ENCODE data around the gene IL22RA2.

IL22RA2 gene

GRCh38 chr6:137173501-137173900 lies at the start of gene IL22RA2:
Gene IL22RA2 (minus strand): TSS chr6:137173644. CDS start chr6:137161749, 11,895 bp downstream.
- Histone ChIP-seq H3K27ac (no peak within 1 kb of the TSS), H3K4me3 (no peak within 1 kb of the TSS)
- TF ChIP-seq CTCF (IDR thresholded peaks at IDR 0.05), result no peak
- no peak for DNase-seq (ENCODE audit: low spot score)

- no peak for DNase-seq (ENCODE audit: low spot score)
- no peak overlapping the region for H3K4me3 ChIP-seq
- TF ChIP-seq CTCF (IDR thresholded peaks at IDR 0.05), result no peak
- peak overlapping the region; percentile 27 to 73 for H3K27ac ChIP-seq
These were observed 48.9 kb upstream of the IL22RA2 start for GRCh38 chr6:137222381-137222780.

- H3K27ac ChIP-seq, result peak overlapping the region; percentile 96 to 99
- no peak for DNase-seq (ENCODE audit: low spot score)
- no peak for TF ChIP-seq CTCF (IDR thresholded peaks at IDR 0.05)
- H3K4me3 ChIP-seq, result peak overlapping the region; percentile 93
These were observed 46.3 kb upstream of the IL22RA2 start for GRCh38 chr6:137219664-137220252.

GRCh38 chr6:137218917-137219663 lies 45.6 kb upstream of the IL22RA2 start, which contains the start of gene IFNGR1:
Gene IFNGR1 (minus strand): TSS chr6:137219385. CDS start chr6:137219327, 58 bp downstream.
- DNase-seq (ENCODE audit: low spot score), result peak; percentile 98
- H3K4me3 ChIP-seq, result peak within 1 kb of the TSS; percentile 93
- TF ChIP-seq CTCF (IDR thresholded peaks at IDR 0.05), result no peak
- peak within 1 kb of the TSS; percentile 96 to 99 for H3K27ac ChIP-seq

GRCh38 chr6:137218473-137218916 lies 45.1 kb upstream of the IL22RA2 start:
- DNase-seq (ENCODE audit: low spot score), result peak; percentile 84
- peak overlapping the region; percentile 96 to 99 for H3K27ac ChIP-seq
- peak overlapping the region; percentile 93 for H3K4me3 ChIP-seq
- TF ChIP-seq CTCF (IDR thresholded peaks at IDR 0.05), result no peak

- peak overlapping the region; percentile 96 to 99 for H3K27ac ChIP-seq
- TF ChIP-seq CTCF (IDR thresholded peaks at IDR 0.05), result no peak
- DNase-seq (ENCODE audit: low spot score), result no peak
- peak overlapping the region; percentile 93 for H3K4me3 ChIP-seq
These were observed 44.5 kb upstream of the IL22RA2 start for GRCh38 chr6:137217801-137218472.

All from coronary artery (tissue), 2 donors.